Stimulated activated naive CD4-positive, alpha-beta T cell treated with Interleukin-2 at 50 U/mL for 16 hours (primary cell): Measurements from ENCODE around the gene PROKR1.
"Not testable (repeated sequence)": the region's sequence is repeated elsewhere in the genome, so short reads cannot be mapped to it uniquely, and the experiment has no call there.

ENCODE experiments used
- DNase-seq: peaks from one replicate; lab custom pipeline; 2025; lab: John Stamatoyannopoulos, UW

PROKR1 gene

GRCh38 chr2:68658266-68658665 is 14.9 kb downstream of the PROKR1 start:
- DNase-seq, result no peak

- no peak for DNase-seq
These were observed 15.7 kb downstream of the PROKR1 start for GRCh38 chr2:68659081-68659480.

- DNase-seq, result no peak
These were observed 17.3 kb downstream of the PROKR1 start for GRCh38 chr2:68660658-68661057.

GRCh38 chr2:68662466-68662865 is 19.1 kb downstream of the PROKR1 start:
- DNase-seq, result no peak

GRCh38 chr2:68663371-68664156 is 20.2 kb downstream of the PROKR1 start:
- no peak for DNase-seq

GRCh38 chr2:68667371-68667770 is 24.0 kb downstream of the PROKR1 start:
- no peak for DNase-seq

- DNase-seq, result no peak
These were observed 26.3 kb downstream of the PROKR1 start for GRCh38 chr2:68669651-68670050.

GRCh38 chr2:68671961-68672360 is 28.6 kb downstream of the PROKR1 start:
- DNase-seq, result no peak

GRCh38 chr2:68673631-68674030 is 30.3 kb downstream of the PROKR1 start:
- no peak for DNase-seq

- no peak for DNase-seq
These were observed 32.1 kb downstream of the PROKR1 start for GRCh38 chr2:68675470-68675869.

- DNase-seq, result not testable (repeated sequence)
These were observed 34.5 kb downstream of the PROKR1 start for GRCh38 chr2:68677837-68678236.

GRCh38 chr2:68679166-68679916 is 36.0 kb downstream of the PROKR1 start:
- not testable (repeated sequence) for DNase-seq

- DNase-seq, result not testable (repeated sequence)
These were observed 36.5 kb downstream of the PROKR1 start for GRCh38 chr2:68679917-68680267.

GRCh38 chr2:68684197-68684596 is 40.8 kb downstream of the PROKR1 start:
- no peak for DNase-seq

- no peak for DNase-seq
These were observed 42.8 kb downstream of the PROKR1 start for GRCh38 chr2:68686178-68686577.

- DNase-seq, result no peak
These were observed 43.6 kb downstream of the PROKR1 start for GRCh38 chr2:68687018-68687417.

- DNase-seq, result no peak
These were observed 46.5 kb downstream of the PROKR1 start for GRCh38 chr2:68689553-68690537.

- DNase-seq, result no peak
These were observed 47.5 kb downstream of the PROKR1 start for GRCh38 chr2:68690851-68691250.

- DNase-seq, result no peak
These were observed 49.1 kb downstream of the PROKR1 start for GRCh38 chr2:68692511-68692910.

- no peak for DNase-seq
These were observed 50.6 kb downstream of the PROKR1 start for GRCh38 chr2:68693951-68694350.

GRCh38 chr2:68695971-68696370 is 52.6 kb downstream of the PROKR1 start:
- no peak for DNase-seq

GRCh38 chr2:68696554-68696953 is 53.2 kb downstream of the PROKR1 start:
- no peak for DNase-seq
